ENCODE results near the gene MPP1.
A peak's percentile ranks its signal among the peaks of the same experiment; 100 is the strongest.

MPP1 gene
- long read RNA-seq, transcript MPP1-205 (13 exons, 2,195 nt): minor isoform, 15 of 986 reads
- long read RNA-seq, transcript MPP1-202 (12 exons, 2,042 nt): major isoform, 840 of 986 reads
- long read RNA-seq, partial matches to known transcripts: 19 of 986 reads
- long read RNA-seq, other reads (novel, unspliced or antisense): 107 of 986 reads

DNA sequence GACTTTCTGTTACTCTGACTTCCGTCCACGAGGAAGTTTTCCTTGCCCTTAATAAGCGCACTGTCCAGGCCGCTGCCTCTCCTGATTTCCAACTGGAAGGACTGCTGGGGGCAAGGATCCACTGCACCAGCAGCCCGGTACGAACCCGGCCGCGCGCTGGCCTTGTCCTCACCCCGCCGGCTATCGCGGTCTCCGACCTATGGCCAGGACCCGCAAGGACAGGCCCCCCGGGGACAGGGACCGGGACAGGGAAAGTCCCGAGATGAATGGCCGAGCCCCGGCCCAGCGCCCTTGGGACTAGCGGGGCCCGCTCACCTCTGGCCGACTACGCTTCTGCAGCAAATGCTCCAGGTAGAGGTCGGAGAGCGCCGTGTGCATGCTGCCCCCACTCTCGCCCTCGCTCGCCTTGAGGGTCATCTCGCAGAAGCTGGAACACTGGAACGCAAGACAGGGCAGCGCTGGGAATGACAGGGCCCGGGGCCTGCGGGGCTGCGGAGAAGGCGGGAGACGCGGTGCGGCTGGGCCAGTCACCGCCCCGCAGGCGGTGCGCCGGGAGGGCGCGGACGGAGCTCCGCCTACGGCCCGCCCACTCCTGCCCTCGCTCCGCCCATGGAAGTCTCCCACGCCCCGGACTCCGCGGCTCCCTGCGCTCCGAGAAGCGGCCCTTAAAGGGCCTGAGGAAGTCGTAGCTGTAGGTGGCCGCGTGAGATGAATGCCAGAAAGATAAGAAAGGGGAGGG lies at the start of gene MPP1:
TSS of gene MPP1 (minus strand) at position 529 of the 739 bp plus-strand sequence. CDS start at position 417, 112 bp downstream.
- Histone ChIP-seq H3K27me3 (ENCODE audit: insufficient read depth, poor library complexity, severe bottlenecking) (no peaks in the 10 kb centered on the region), H3K4me3 (replicated peaks; ENCODE audit: insufficient read depth, low read length) (peak within 1 kb of the TSS; percentile 64), H3K27ac (replicated peaks) (peak within 1 kb of the TSS; percentile 82)
- peak; percentile 60 to 73 for DNase-seq (ENCODE audit: low read depth in 1 of 2, low spot score in 1 of 2)
- TF ChIP-seq POLR2AphosphoS5 (IDR thresholded peaks at IDR 0.05; ENCODE audit: low read depth) (no peak), SPI1 (IDR thresholded peaks at IDR 0.05; ENCODE audit: borderline replicate concordance, low read depth) (0 out of 2 replicates have a peak, but pooled peaks have one; percentile 6), GABPA (IDR thresholded peaks at IDR 0.05; ENCODE audit: low read depth) (no peak)
- TF ChIP-seq, protein P1, sequence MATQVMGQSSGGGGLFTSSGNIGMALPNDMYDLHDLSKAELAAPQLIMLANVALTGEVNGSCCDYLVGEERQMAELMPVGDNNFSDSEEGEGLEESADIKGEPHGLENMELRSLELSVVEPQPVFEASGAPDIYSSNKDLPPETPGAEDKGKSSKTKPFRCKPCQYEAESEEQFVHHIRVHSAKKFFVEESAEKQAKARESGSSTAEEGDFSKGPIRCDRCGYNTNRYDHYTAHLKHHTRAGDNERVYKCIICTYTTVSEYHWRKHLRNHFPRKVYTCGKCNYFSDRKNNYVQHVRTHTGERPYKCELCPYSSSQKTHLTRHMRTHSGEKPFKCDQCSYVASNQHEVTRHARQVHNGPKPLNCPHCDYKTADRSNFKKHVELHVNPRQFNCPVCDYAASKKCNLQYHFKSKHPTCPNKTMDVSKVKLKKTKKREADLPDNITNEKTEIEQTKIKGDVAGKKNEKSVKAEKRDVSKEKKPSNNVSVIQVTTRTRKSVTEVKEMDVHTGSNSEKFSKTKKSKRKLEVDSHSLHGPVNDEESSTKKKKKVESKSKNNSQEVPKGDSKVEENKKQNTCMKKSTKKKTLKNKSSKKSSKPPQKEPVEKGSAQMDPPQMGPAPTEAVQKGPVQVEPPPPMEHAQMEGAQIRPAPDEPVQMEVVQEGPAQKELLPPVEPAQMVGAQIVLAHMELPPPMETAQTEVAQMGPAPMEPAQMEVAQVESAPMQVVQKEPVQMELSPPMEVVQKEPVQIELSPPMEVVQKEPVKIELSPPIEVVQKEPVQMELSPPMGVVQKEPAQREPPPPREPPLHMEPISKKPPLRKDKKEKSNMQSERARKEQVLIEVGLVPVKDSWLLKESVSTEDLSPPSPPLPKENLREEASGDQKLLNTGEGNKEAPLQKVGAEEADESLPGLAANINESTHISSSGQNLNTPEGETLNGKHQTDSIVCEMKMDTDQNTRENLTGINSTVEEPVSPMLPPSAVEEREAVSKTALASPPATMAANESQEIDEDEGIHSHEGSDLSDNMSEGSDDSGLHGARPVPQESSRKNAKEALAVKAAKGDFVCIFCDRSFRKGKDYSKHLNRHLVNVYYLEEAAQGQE (IDR thresholded peaks at IDR 0.05; ENCODE audit: insufficient replicate concordance, low read depth): no peak
- TF ChIP-seq, protein P2, sequence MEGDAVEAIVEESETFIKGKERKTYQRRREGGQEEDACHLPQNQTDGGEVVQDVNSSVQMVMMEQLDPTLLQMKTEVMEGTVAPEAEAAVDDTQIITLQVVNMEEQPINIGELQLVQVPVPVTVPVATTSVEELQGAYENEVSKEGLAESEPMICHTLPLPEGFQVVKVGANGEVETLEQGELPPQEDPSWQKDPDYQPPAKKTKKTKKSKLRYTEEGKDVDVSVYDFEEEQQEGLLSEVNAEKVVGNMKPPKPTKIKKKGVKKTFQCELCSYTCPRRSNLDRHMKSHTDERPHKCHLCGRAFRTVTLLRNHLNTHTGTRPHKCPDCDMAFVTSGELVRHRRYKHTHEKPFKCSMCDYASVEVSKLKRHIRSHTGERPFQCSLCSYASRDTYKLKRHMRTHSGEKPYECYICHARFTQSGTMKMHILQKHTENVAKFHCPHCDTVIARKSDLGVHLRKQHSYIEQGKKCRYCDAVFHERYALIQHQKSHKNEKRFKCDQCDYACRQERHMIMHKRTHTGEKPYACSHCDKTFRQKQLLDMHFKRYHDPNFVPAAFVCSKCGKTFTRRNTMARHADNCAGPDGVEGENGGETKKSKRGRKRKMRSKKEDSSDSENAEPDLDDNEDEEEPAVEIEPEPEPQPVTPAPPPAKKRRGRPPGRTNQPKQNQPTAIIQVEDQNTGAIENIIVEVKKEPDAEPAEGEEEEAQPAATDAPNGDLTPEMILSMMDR (IDR thresholded peaks at IDR 0.05; ENCODE audit: insufficient read depth, low read length): no peak

DNA sequence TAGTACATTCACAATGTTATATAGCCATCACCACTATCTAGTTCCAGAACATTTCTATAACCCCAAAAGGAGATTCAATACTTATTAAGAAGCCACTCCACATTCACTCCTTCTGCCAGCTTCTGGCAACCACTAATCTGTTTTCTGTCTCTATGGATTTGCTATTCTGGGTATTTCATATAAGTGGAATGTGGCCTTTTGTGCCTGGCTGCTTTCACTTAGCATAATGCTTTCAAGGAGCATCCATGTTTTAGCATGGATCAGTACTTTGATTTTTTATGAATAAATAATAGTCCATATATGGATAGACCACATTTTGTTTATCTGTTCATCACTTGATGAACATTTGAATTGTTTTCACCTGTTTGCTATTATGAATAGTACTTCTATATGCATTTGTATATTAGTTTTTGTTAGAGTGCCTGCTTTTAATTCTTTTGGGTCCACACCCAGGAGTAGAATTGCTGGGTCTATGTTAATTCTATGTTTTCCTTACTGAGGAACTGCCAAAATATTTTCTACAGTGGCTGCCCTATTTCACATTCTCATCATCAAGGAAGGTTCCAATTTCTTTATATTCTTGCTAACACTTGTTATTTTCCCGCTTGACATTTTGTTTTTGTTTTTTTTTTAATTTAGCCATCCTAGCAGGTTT lies 45.8 kb upstream of the MPP1 start:
- TF ChIP-seq GABPA (IDR thresholded peaks at IDR 0.05; ENCODE audit: low read depth) (no peak), POLR2AphosphoS5 (IDR thresholded peaks at IDR 0.05; ENCODE audit: low read depth) (no peak), SPI1 (IDR thresholded peaks at IDR 0.05; ENCODE audit: borderline replicate concordance, low read depth) (no peak)
- TF ChIP-seq, protein P1 (IDR thresholded peaks at IDR 0.05; ENCODE audit: insufficient replicate concordance, low read depth): no peak
- TF ChIP-seq, protein P2 (IDR thresholded peaks at IDR 0.05; ENCODE audit: insufficient read depth, low read length): no peak
- Histone ChIP-seq H3K4me3 (replicated peaks; ENCODE audit: insufficient read depth, low read length) (no peak overlapping the region), H3K27me3 (ENCODE audit: insufficient read depth, poor library complexity, severe bottlenecking) (no peaks in the 10 kb centered on the region), H3K27ac (replicated peaks) (no peak overlapping the region)
- no peak for DNase-seq (ENCODE audit: low read depth in 1 of 2, low spot score in 1 of 2)

DNA sequence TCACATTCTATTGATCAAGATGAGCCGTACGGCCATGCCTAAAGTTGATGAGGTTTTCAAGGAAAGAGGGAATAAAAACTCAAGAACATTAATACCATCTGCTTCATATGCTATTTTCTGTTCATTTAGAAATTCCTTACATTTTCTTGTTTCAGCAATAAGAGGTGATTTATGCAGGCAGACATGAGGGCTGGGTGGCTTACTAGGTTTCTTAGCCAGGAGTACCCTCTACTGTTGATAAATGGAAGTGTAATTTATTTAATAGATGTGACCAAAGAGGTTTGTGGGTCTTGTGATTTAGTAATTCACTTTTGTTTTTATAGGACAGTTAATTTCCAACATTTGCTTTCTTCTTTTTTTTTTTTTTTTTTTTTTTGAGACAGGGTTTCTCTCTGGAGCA lies 35.6 kb upstream of the MPP1 start:
- Histone ChIP-seq H3K27ac (replicated peaks) (no peak overlapping the region), H3K27me3 (ENCODE audit: insufficient read depth, poor library complexity, severe bottlenecking) (no peaks in the 10 kb centered on the region), H3K4me3 (replicated peaks; ENCODE audit: insufficient read depth, low read length) (no peak overlapping the region)
- TF ChIP-seq, protein P1 (IDR thresholded peaks at IDR 0.05; ENCODE audit: insufficient replicate concordance, low read depth): no peak
- TF ChIP-seq GABPA (IDR thresholded peaks at IDR 0.05; ENCODE audit: low read depth) (no peak), POLR2AphosphoS5 (IDR thresholded peaks at IDR 0.05; ENCODE audit: low read depth) (no peak), SPI1 (IDR thresholded peaks at IDR 0.05; ENCODE audit: borderline replicate concordance, low read depth) (no peak)
- TF ChIP-seq, protein P2 (IDR thresholded peaks at IDR 0.05; ENCODE audit: insufficient read depth, low read length): no peak
- DNase-seq (ENCODE audit: low read depth in 1 of 2, low spot score in 1 of 2): peak; percentile 12 to 20

All from HL-60 (cell line).